ENCODE results near the gene XAGE5.
"Not testable (repeated sequence)": the region's sequence is repeated elsewhere in the genome, so short reads cannot be mapped to it uniquely, and the experiment has no call there.

Gene XAGE5

GRCh38 chrX:52811065-52811625 is at the start of gene XAGE5:
XAGE5 (plus strand) TSS chrX:52811287; CDS start chrX:52812567, 1,280 bp downstream.
- H3K4me3 ChIP-seq (ENCODE audit: low read length in 2 of 2): no peak within 1 kb of the TSS
- no peaks in the 10 kb centered on the region for H3K9me3 ChIP-seq (ENCODE audit: control insufficient read depth in 2 of 2, low read length in 2 of 2)
- no peak within 1 kb of the TSS for H3K9ac ChIP-seq (ENCODE audit: low read length in 2 of 2)
- no peaks in the 10 kb centered on the region for H3K4me1 ChIP-seq (ENCODE audit: control insufficient read depth, insufficient read depth, low read length)
- H3K36me3 ChIP-seq (ENCODE audit: control insufficient read depth in 2 of 2, insufficient read depth in 2 of 2, low read length in 2 of 2): no peaks in the 10 kb centered on the region
- H3K27ac ChIP-seq (ENCODE audit: low read length): no peak within 1 kb of the TSS
- H3K27me3 ChIP-seq (ENCODE audit: control insufficient read depth in 1 of 2, insufficient read depth in 2 of 2, low read length in 2 of 2): peaks cover 0 to 10% of the 10 kb centered on the region in 2 donors

GRCh38 chrX:52765983-52766382 is 45.1 kb upstream of the XAGE5 start:
- H3K4me3 ChIP-seq (ENCODE audit: low read length in 2 of 2); H3K36me3 ChIP-seq (ENCODE audit: control insufficient read depth in 2 of 2, insufficient read depth in 2 of 2, low read length in 2 of 2); H3K9ac ChIP-seq (ENCODE audit: low read length in 2 of 2); H3K4me1 ChIP-seq (ENCODE audit: control insufficient read depth, insufficient read depth, low read length); H3K9me3 ChIP-seq (ENCODE audit: control insufficient read depth in 2 of 2, low read length in 2 of 2); H3K27ac ChIP-seq (ENCODE audit: low read length); H3K27me3 ChIP-seq (ENCODE audit: control insufficient read depth in 1 of 2, insufficient read depth in 2 of 2, low read length in 2 of 2): not testable (repeated sequence)

- not testable (repeated sequence) for H3K36me3 ChIP-seq (ENCODE audit: control insufficient read depth in 2 of 2, insufficient read depth in 2 of 2, low read length in 2 of 2); H3K4me1 ChIP-seq (ENCODE audit: control insufficient read depth, insufficient read depth, low read length); H3K27me3 ChIP-seq (ENCODE audit: control insufficient read depth in 1 of 2, insufficient read depth in 2 of 2, low read length in 2 of 2); H3K27ac ChIP-seq (ENCODE audit: low read length); H3K9me3 ChIP-seq (ENCODE audit: control insufficient read depth in 2 of 2, low read length in 2 of 2); H3K4me3 ChIP-seq (ENCODE audit: low read length in 2 of 2); H3K9ac ChIP-seq (ENCODE audit: low read length in 2 of 2)
Observed at GRCh38 chrX:52773504-52773903, 37.6 kb upstream of the XAGE5 start.

- H3K27me3 ChIP-seq (ENCODE audit: control insufficient read depth in 1 of 2, insufficient read depth in 2 of 2, low read length in 2 of 2): peaks cover 0 to 11% of the 10 kb centered on the region in 2 donors
- H3K4me3 ChIP-seq (ENCODE audit: low read length in 2 of 2); H3K9me3 ChIP-seq (ENCODE audit: control insufficient read depth in 2 of 2, low read length in 2 of 2); H3K36me3 ChIP-seq (ENCODE audit: control insufficient read depth in 2 of 2, insufficient read depth in 2 of 2, low read length in 2 of 2); H3K4me1 ChIP-seq (ENCODE audit: control insufficient read depth, insufficient read depth, low read length); H3K27ac ChIP-seq (ENCODE audit: low read length); H3K9ac ChIP-seq (ENCODE audit: low read length in 2 of 2): not testable (repeated sequence)
Observed at GRCh38 chrX:52797327-52797726, 13.8 kb upstream of the XAGE5 start, which contains the start of gene SPANXN5. SPANXN5 (minus strand) TSS chrX:52797427; CDS start chrX:52797348, 79 bp downstream.

GRCh38 chrX:52804876-52805275 is 6.2 kb upstream of the XAGE5 start:
- H3K27me3 ChIP-seq (ENCODE audit: control insufficient read depth in 1 of 2, insufficient read depth in 2 of 2, low read length in 2 of 2); H3K4me1 ChIP-seq (ENCODE audit: control insufficient read depth, insufficient read depth, low read length); H3K9ac ChIP-seq (ENCODE audit: low read length in 2 of 2); H3K27ac ChIP-seq (ENCODE audit: low read length); H3K9me3 ChIP-seq (ENCODE audit: control insufficient read depth in 2 of 2, low read length in 2 of 2); H3K4me3 ChIP-seq (ENCODE audit: low read length in 2 of 2); H3K36me3 ChIP-seq (ENCODE audit: control insufficient read depth in 2 of 2, insufficient read depth in 2 of 2, low read length in 2 of 2): not testable (repeated sequence)

- Histone ChIP-seq H3K27ac (ENCODE audit: low read length) (no peak overlapping the region), H3K4me1 (ENCODE audit: control insufficient read depth, insufficient read depth, low read length) (no peaks in the 10 kb centered on the region), H3K9ac (ENCODE audit: low read length in 2 of 2) (no peak overlapping the region), H3K27me3 (ENCODE audit: control insufficient read depth in 1 of 2, insufficient read depth in 2 of 2, low read length in 2 of 2) (peaks cover 0 to 11% of the 10 kb centered on the region in 2 donors), H3K4me3 (ENCODE audit: low read length in 2 of 2) (no peak overlapping the region), H3K36me3 (ENCODE audit: control insufficient read depth in 2 of 2, insufficient read depth in 2 of 2, low read length in 2 of 2) (no peaks in the 10 kb centered on the region), H3K9me3 (ENCODE audit: control insufficient read depth in 2 of 2, low read length in 2 of 2) (no peaks in the 10 kb centered on the region)
Observed at GRCh38 chrX:52819788-52820187, 8.7 kb downstream of the XAGE5 start.

GRCh38 chrX:52821079-52821760 is 10.1 kb downstream of the XAGE5 start:
- Histone ChIP-seq H3K36me3 (ENCODE audit: control insufficient read depth in 2 of 2, insufficient read depth in 2 of 2, low read length in 2 of 2) (no peaks in the 10 kb centered on the region), H3K4me3 (ENCODE audit: low read length in 2 of 2) (no peak overlapping the region), H3K27me3 (ENCODE audit: control insufficient read depth in 1 of 2, insufficient read depth in 2 of 2, low read length in 2 of 2) (peaks cover 0 to 9% of the 10 kb centered on the region in 2 donors), H3K9ac (ENCODE audit: low read length in 2 of 2) (no peak overlapping the region), H3K27ac (ENCODE audit: low read length) (no peak overlapping the region), H3K9me3 (ENCODE audit: control insufficient read depth in 2 of 2, low read length in 2 of 2) (no peaks in the 10 kb centered on the region), H3K4me1 (ENCODE audit: control insufficient read depth, insufficient read depth, low read length) (no peaks in the 10 kb centered on the region)

GRCh38 chrX:52824608-52825007 is 13.5 kb downstream of the XAGE5 start:
- Histone ChIP-seq H3K9ac (ENCODE audit: low read length in 2 of 2) (no peak overlapping the region), H3K27me3 (ENCODE audit: control insufficient read depth in 1 of 2, insufficient read depth in 2 of 2, low read length in 2 of 2) (peaks cover 0 to 5% of the 10 kb centered on the region in 2 donors), H3K36me3 (ENCODE audit: control insufficient read depth in 2 of 2, insufficient read depth in 2 of 2, low read length in 2 of 2) (no peaks in the 10 kb centered on the region), H3K9me3 (ENCODE audit: control insufficient read depth in 2 of 2, low read length in 2 of 2) (no peaks in the 10 kb centered on the region), H3K4me1 (ENCODE audit: control insufficient read depth, insufficient read depth, low read length) (no peaks in the 10 kb centered on the region), H3K27ac (ENCODE audit: low read length) (no peak overlapping the region), H3K4me3 (ENCODE audit: low read length in 2 of 2) (no peak overlapping the region)

GRCh38 chrX:52830551-52830950 is 19.5 kb downstream of the XAGE5 start:
- Histone ChIP-seq H3K4me3 (ENCODE audit: low read length in 2 of 2) (no peak overlapping the region), H3K4me1 (ENCODE audit: control insufficient read depth, insufficient read depth, low read length) (no peaks in the 10 kb centered on the region), H3K27ac (ENCODE audit: low read length) (no peak overlapping the region), H3K9me3 (ENCODE audit: control insufficient read depth in 2 of 2, low read length in 2 of 2) (no peaks in the 10 kb centered on the region), H3K9ac (ENCODE audit: low read length in 2 of 2) (no peak overlapping the region), H3K36me3 (ENCODE audit: control insufficient read depth in 2 of 2, insufficient read depth in 2 of 2, low read length in 2 of 2) (no peaks in the 10 kb centered on the region), H3K27me3 (ENCODE audit: control insufficient read depth in 1 of 2, insufficient read depth in 2 of 2, low read length in 2 of 2) (peaks cover 0 to 4% of the 10 kb centered on the region in 2 donors)

- no peaks in the 10 kb centered on the region for H3K9me3 ChIP-seq (ENCODE audit: control insufficient read depth in 2 of 2, low read length in 2 of 2)
- H3K27ac ChIP-seq (ENCODE audit: low read length): no peak overlapping the region
Observed at GRCh38 chrX:52839137-52839536, 28.1 kb downstream of the XAGE5 start.

GRCh38 chrX:52843619-52844018 is 32.5 kb downstream of the XAGE5 start:
- not testable (repeated sequence) for H3K27me3 ChIP-seq (ENCODE audit: control insufficient read depth in 1 of 2, insufficient read depth in 2 of 2, low read length in 2 of 2); H3K4me1 ChIP-seq (ENCODE audit: control insufficient read depth, insufficient read depth, low read length); H3K9me3 ChIP-seq (ENCODE audit: control insufficient read depth in 2 of 2, low read length in 2 of 2); H3K36me3 ChIP-seq (ENCODE audit: control insufficient read depth in 2 of 2, insufficient read depth in 2 of 2, low read length in 2 of 2); H3K4me3 ChIP-seq (ENCODE audit: low read length in 2 of 2); H3K9ac ChIP-seq (ENCODE audit: low read length in 2 of 2); H3K27ac ChIP-seq (ENCODE audit: low read length)

More at GRCh38 chrX:52839137-52839536, 28.1 kb downstream of the XAGE5 start:
- H3K4me3 ChIP-seq (ENCODE audit: low read length in 2 of 2): no peak overlapping the region
- H3K4me1 ChIP-seq (ENCODE audit: control insufficient read depth, insufficient read depth, low read length): no peaks in the 10 kb centered on the region
- H3K27me3 ChIP-seq (ENCODE audit: control insufficient read depth in 1 of 2, insufficient read depth in 2 of 2, low read length in 2 of 2): no peaks in the 10 kb centered on the region
- no peak overlapping the region for H3K9ac ChIP-seq (ENCODE audit: low read length in 2 of 2)
- no peaks in the 10 kb centered on the region for H3K36me3 ChIP-seq (ENCODE audit: control insufficient read depth in 2 of 2, insufficient read depth in 2 of 2, low read length in 2 of 2)

All from stomach smooth muscle (tissue), 2 donors.